Progenitor cell of endocrine pancreas (in vitro differentiated cells): ENCODE data around the gene SLC28A1. TPM values are rescaled to one million over a fixed set of nuclear protein-coding genes. Genes with fewer than 3 reads are reported as not detected.
A peak's percentile ranks its signal among the peaks of the same experiment; 100 is the strongest.

Source experiments
- DNase-seq: peaks from one replicate; pipeline ENCODE4 v3.0.0; 2021; ENCODE audit warnings: low spot score; ENCODE audit not compliant: unreplicated experiment
- H3K27ac Mint-ChIP-seq: 2 replicates; pipeline ENCODE4 v1.8.0; 2021; ENCODE audit warnings: mild to moderate bottlenecking, moderate library complexity, mixed read lengths
- H3K27me3 Mint-ChIP-seq: 2 replicates; pipeline ENCODE4 v1.8.0; 2021; ENCODE audit warnings: mixed read lengths
- H3K36me3 Mint-ChIP-seq: 2 replicates; pipeline ENCODE4 v1.8.0; 2022; ENCODE audit warnings: mixed read lengths; ENCODE audit not compliant: insufficient read depth
- H3K4me1 Mint-ChIP-seq: 2 replicates; pipeline ENCODE4 v1.8.0; 2021; ENCODE audit warnings: low read depth, mixed read lengths
- H3K4me3 Mint-ChIP-seq: 2 replicates; pipeline ENCODE4 v1.8.0; 2021; ENCODE audit warnings: low read depth, mild to moderate bottlenecking, moderate library complexity, mixed read lengths
- H3K9me3 Mint-ChIP-seq: 2 replicates; pipeline ENCODE4 v1.8.0; 2021; ENCODE audit warnings: low read depth, mixed read lengths
- CTCF ChIP-seq: fragments of 200-600 bp; sonication (generic); IDR thresholded peaks from one replicate; pipeline ENCODE4 v1.5.0; 2021; ENCODE audit warnings: antibody characterized with exemption, mild to moderate bottlenecking; ENCODE audit not compliant: unreplicated experiment
- total RNA-seq: library from RNA; stranded (reverse); gene quantifications from 2 replicates; pipeline ENCODE4 v1.2.1, GENCODE V29; 2021

SLC28A1 gene
- total RNA-seq, 1 donor from 2014 or later = not detected

GRCh38 chr15:84861781-84862180 lies 22.7 kb upstream of the SLC28A1 start:
- peaks cover 2% of the 10 kb centered on the region for H3K4me1 Mint-ChIP-seq
- no peak for TF ChIP-seq CTCF
- H3K36me3 Mint-ChIP-seq = peaks cover 24% of the 10 kb centered on the region
- H3K27ac Mint-ChIP-seq = no peak overlapping the region
- DNase-seq = no peak
- no peak overlapping the region for H3K4me3 Mint-ChIP-seq
- no peaks in the 10 kb centered on the region for H3K9me3 Mint-ChIP-seq
- no peaks in the 10 kb centered on the region for H3K27me3 Mint-ChIP-seq

- no peak for DNase-seq
Measured at GRCh38 chr15:84862214-84862975, 22.1 kb upstream of the SLC28A1 start.

GRCh38 chr15:84863565-84864443 lies 20.7 kb upstream of the SLC28A1 start:
- Mint-ChIP-seq H3K9me3 (no peaks in the 10 kb centered on the region), H3K27ac (peak overlapping the region; percentile 38), H3K36me3 (peaks cover 20% of the 10 kb centered on the region), H3K27me3 (no peaks in the 10 kb centered on the region), H3K4me3 (no peak overlapping the region), H3K4me1 (peaks cover 2% of the 10 kb centered on the region)
- DNase-seq = no peak
- TF ChIP-seq CTCF = no peak

More at GRCh38 chr15:84862214-84862975, 22.1 kb upstream of the SLC28A1 start:
- no peaks in the 10 kb centered on the region for H3K27me3 Mint-ChIP-seq
- H3K27ac Mint-ChIP-seq = no peak overlapping the region
- peaks cover 22% of the 10 kb centered on the region for H3K36me3 Mint-ChIP-seq
- H3K4me3 Mint-ChIP-seq = no peak overlapping the region
- peaks cover 2% of the 10 kb centered on the region for H3K4me1 Mint-ChIP-seq
- no peaks in the 10 kb centered on the region for H3K9me3 Mint-ChIP-seq
- TF ChIP-seq CTCF = no peak

GRCh38 chr15:84864444-84864795 lies 20.0 kb upstream of the SLC28A1 start:
- no peaks in the 10 kb centered on the region for H3K9me3 Mint-ChIP-seq
- peaks cover 21% of the 10 kb centered on the region for H3K36me3 Mint-ChIP-seq
- DNase-seq = no peak
- no peak for TF ChIP-seq CTCF
- no peaks in the 10 kb centered on the region for H3K27me3 Mint-ChIP-seq
- H3K4me3 Mint-ChIP-seq = no peak overlapping the region
- H3K4me1 Mint-ChIP-seq = peaks cover 2% of the 10 kb centered on the region
- H3K27ac Mint-ChIP-seq = no peak overlapping the region

- Mint-ChIP-seq H3K27me3 (no peaks in the 10 kb centered on the region), H3K4me1 (peaks cover 2% of the 10 kb centered on the region), H3K9me3 (no peaks in the 10 kb centered on the region), H3K27ac (no peak overlapping the region), H3K36me3 (peaks cover 22% of the 10 kb centered on the region), H3K4me3 (no peak overlapping the region)
- TF ChIP-seq CTCF = no peak
- DNase-seq = no peak
Measured at GRCh38 chr15:84865074-84865569, 19.3 kb upstream of the SLC28A1 start.
